ENCODE measurements around the gene CRYAB.
"Not testable (repeated sequence)": the region's sequence is repeated elsewhere in the genome, so short reads cannot be mapped to it uniquely, and the experiment has no call there.

The CRYAB gene

GRCh38 chr11:111908639-111909305 lies 2.8 kb downstream of the CRYAB start:
- FAIRE-seq (no peak), DNase-seq (ENCODE audit: low spot score) (no peak)

- DNase-seq (ENCODE audit: low spot score) (no peak), FAIRE-seq (no peak)
These were observed 4.9 kb downstream of the CRYAB start for GRCh38 chr11:111906680-111907079.

GRCh38 chr11:111905411-111905810 lies 6.2 kb downstream of the CRYAB start:
- FAIRE-seq = no peak

GRCh38 chr11:111886844-111887243 lies 24.7 kb downstream of the CRYAB start:
- DNase-seq (ENCODE audit: low spot score) = no peak
- no peak for FAIRE-seq

More at GRCh38 chr11:111905411-111905810, 6.2 kb downstream of the CRYAB start:
- no peak for DNase-seq (ENCODE audit: low spot score)

- DNase-seq (ENCODE audit: low spot score) = no peak
- no peak for FAIRE-seq
These were observed 25.5 kb downstream of the CRYAB start for GRCh38 chr11:111886032-111886431.

- not testable (repeated sequence) for DNase-seq (ENCODE audit: low spot score); FAIRE-seq
These were observed 26.5 kb downstream of the CRYAB start for GRCh38 chr11:111885053-111885452.

GRCh38 chr11:111882202-111882601 lies 29.4 kb downstream of the CRYAB start:
- FAIRE-seq = no peak
- no peak for DNase-seq (ENCODE audit: low spot score)

GRCh38 chr11:111879637-111879960 lies 32.0 kb downstream of the CRYAB start:
- no peak for DNase-seq (ENCODE audit: low spot score)
- FAIRE-seq = no peak

GRCh38 chr11:111878849-111879636 lies 32.5 kb downstream of the CRYAB start, which contains the start of the genes CFAP68 and FDXACB1:
TSS of gene CFAP68 (plus strand) at chr11:111879541. CDS start at chr11:111879561, 20 bp downstream.
TSS of gene FDXACB1 (minus strand) at chr11:111879165. CDS start at chr11:111879132, 33 bp downstream.
- FAIRE-seq = peak; percentile 54

GRCh38 chr11:111878385-111878848 lies 33.2 kb downstream of the CRYAB start:
- FAIRE-seq = no peak

More at GRCh38 chr11:111878849-111879636, 32.5 kb downstream of the CRYAB start, which contains the start of the genes CFAP68 and FDXACB1:
- peak; percentile 93 for DNase-seq (ENCODE audit: low spot score)

GRCh38 chr11:111871693-111872161 lies 39.8 kb downstream of the CRYAB start:
- no peak for FAIRE-seq
- DNase-seq (ENCODE audit: low spot score) = no peak

More at GRCh38 chr11:111878385-111878848, 33.2 kb downstream of the CRYAB start:
- no peak for DNase-seq (ENCODE audit: low spot score)

GRCh38 chr11:111870886-111871692 lies 40.5 kb downstream of the CRYAB start, which contains the start of gene ALG9:
TSS of gene ALG9 (minus strand) at chr11:111871581. CDS start at chr11:111871482, 99 bp downstream.
- peak; percentile 45 for DNase-seq (ENCODE audit: low spot score)
- no peak for FAIRE-seq

GRCh38 chr11:111870522-111870885 lies 41.1 kb downstream of the CRYAB start:
- DNase-seq (ENCODE audit: low spot score) = no peak
- no peak for FAIRE-seq

GRCh38 chr11:111870113-111870512 lies 41.5 kb downstream of the CRYAB start:
- FAIRE-seq (no peak), DNase-seq (ENCODE audit: low spot score) (no peak)

- DNase-seq (ENCODE audit: low spot score) (no peak), FAIRE-seq (no peak)
These were observed 51.3 kb downstream of the CRYAB start for GRCh38 chr11:111860257-111860656.
